ENCODE data around the gene DCBLD2.
A peak's percentile ranks its signal among the peaks of the same experiment; 100 is the strongest.

Gene DCBLD2

GRCh38 chr3:98797905-98798304 lies 103.6 kb downstream of the DCBLD2 start:
- no peaks in the 10 kb centered on the region for H3K27me3 ChIP-seq
- no peak overlapping the region for H3K9ac ChIP-seq
- H3K27ac ChIP-seq, result no peak overlapping the region
- peaks cover 0 to 23% (median 0%) of the 10 kb centered on the region in 11 experiments; a peak in 2 of 22 replicates for H4K20me1 ChIP-seq
- no peak overlapping the region for H3K4me2 ChIP-seq
- no peak overlapping the region for H3K4me3 ChIP-seq
- peaks cover 0 to 7% (median 0%) of the 10 kb centered on the region in 11 experiments; a peak in 4 of 22 replicates for H3K9me3 ChIP-seq (replicated peaks in 1 of 11)
- H3K4me1 ChIP-seq, result no peaks in the 10 kb centered on the region
- peaks cover 17 to 40% (median 30%) of the 10 kb centered on the region in 11 experiments; a peak in 19 of 22 replicates for H3K36me3 ChIP-seq
- no peak for TF ChIP-seq Cebpa-rat (IDR thresholded peaks at IDR 0.05)

- Histone ChIP-seq H3K36me3 (peaks cover 13 to 54% (median 27%) of the 10 kb centered on the region in 11 experiments; a peak in 19 of 22 replicates), H4K20me1 (peaks cover 0 to 38% (median 0%) of the 10 kb centered on the region in 11 experiments; a peak in 5 of 22 replicates), H3K27ac (no peak overlapping the region)
Observed at GRCh38 chr3:98796334-98796733, 105.2 kb downstream of the DCBLD2 start.

GRCh38 chr3:98793971-98794370 lies 107.5 kb downstream of the DCBLD2 start:
- no peak for TF ChIP-seq Cebpa-rat (IDR thresholded peaks at IDR 0.05)
- H3K4me2 ChIP-seq, result no peak overlapping the region
- no peaks in the 10 kb centered on the region for H3K9me3 ChIP-seq (replicated peaks in 1 of 11)
- H3K36me3 ChIP-seq, result peaks cover 4 to 77% (median 8%) of the 10 kb centered on the region in 11 experiments; a peak in 18 of 22 replicates
- H4K20me1 ChIP-seq, result peaks cover 0 to 62% (median 0%) of the 10 kb centered on the region in 11 experiments; a peak in 5 of 22 replicates
- H3K4me1 ChIP-seq, result no peaks in the 10 kb centered on the region
- no peak overlapping the region for H3K9ac ChIP-seq
- no peak overlapping the region for H3K4me3 ChIP-seq
- no peaks in the 10 kb centered on the region for H3K27me3 ChIP-seq
- no peak overlapping the region for H3K27ac ChIP-seq

More at GRCh38 chr3:98796334-98796733, 105.2 kb downstream of the DCBLD2 start:
- no peak for TF ChIP-seq Cebpa-rat (IDR thresholded peaks at IDR 0.05)
- no peak overlapping the region for H3K4me3 ChIP-seq
- H3K27me3 ChIP-seq, result no peaks in the 10 kb centered on the region
- peaks cover 0 to under 1% (median 0%) of the 10 kb centered on the region in 11 experiments; a peak in 3 of 22 replicates for H3K9me3 ChIP-seq (replicated peaks in 1 of 11)
- H3K9ac ChIP-seq, result no peak overlapping the region
- no peaks in the 10 kb centered on the region for H3K4me1 ChIP-seq
- H3K4me2 ChIP-seq, result no peak overlapping the region

GRCh38 chr3:98791341-98792325 lies 109.9 kb downstream of the DCBLD2 start:
- Histone ChIP-seq H4K20me1 (peaks cover 0 to 85% (median 0%) of the 10 kb centered on the region in 11 experiments; a peak in 5 of 22 replicates), H3K27ac (no peak overlapping the region), H3K27me3 (no peaks in the 10 kb centered on the region), H3K9ac (no peak overlapping the region), H3K9me3 (replicated peaks in 1 of 11) (no peaks in the 10 kb centered on the region), H3K4me3 (no peak overlapping the region), H3K4me1 (peaks cover 0 to 19% (median 0%) of the 10 kb centered on the region in 10 experiments; a peak in 3 of 20 replicates), H3K4me2 (no peak overlapping the region), H3K36me3 (peaks cover 0 to 100% (median 5%) of the 10 kb centered on the region in 11 experiments; a peak in 17 of 22 replicates)
- TF ChIP-seq Cebpa-rat (IDR thresholded peaks at IDR 0.05), result no peak

- Histone ChIP-seq H3K4me3 (no peak overlapping the region), H3K4me2 (no peak overlapping the region), H3K9me3 (replicated peaks in 1 of 11) (no peaks in the 10 kb centered on the region), H3K27ac (no peak overlapping the region), H3K27me3 (no peaks in the 10 kb centered on the region), H3K4me1 (peaks cover 0 to 49% (median 2%) of the 10 kb centered on the region in 10 experiments; a peak in 9 of 20 replicates), H3K9ac (no peak overlapping the region), H3K36me3 (peaks cover 0 to 100% (median 0%) of the 10 kb centered on the region in 11 experiments; a peak in 11 of 22 replicates), H4K20me1 (peaks cover 0 to 100% (median 0%) of the 10 kb centered on the region in 11 experiments; a peak in 6 of 22 replicates)
- no peak for TF ChIP-seq Cebpa-rat (IDR thresholded peaks at IDR 0.05)
Observed at GRCh38 chr3:98788651-98789050, 112.8 kb downstream of the DCBLD2 start.

GRCh38 chr3:98787181-98787580 lies 114.3 kb downstream of the DCBLD2 start:
- H3K4me1 ChIP-seq, result peaks cover 0 to 64% (median 4%) of the 10 kb centered on the region in 10 experiments; a peak in 9 of 20 replicates
- H4K20me1 ChIP-seq, result peaks cover 0 to 100% (median 0%) of the 10 kb centered on the region in 11 experiments; a peak in 6 of 22 replicates

GRCh38 chr3:98786364-98787006 lies 115.0 kb downstream of the DCBLD2 start:
- H4K20me1 ChIP-seq, result peaks cover 0 to 100% (median 0%) of the 10 kb centered on the region in 11 experiments; a peak in 6 of 22 replicates
- H3K4me1 ChIP-seq, result peaks cover 0 to 70% (median 4%) of the 10 kb centered on the region in 10 experiments; a peak in 9 of 20 replicates
- H3K9ac ChIP-seq, result no peak overlapping the region
- peaks cover 0 to 100% (median 0%) of the 10 kb centered on the region in 11 experiments; a peak in 11 of 22 replicates for H3K36me3 ChIP-seq
- H3K4me3 ChIP-seq, result no peak overlapping the region
- H3K27ac ChIP-seq, result peak overlapping the region in 4 of 11 experiments; percentile 6 to 28 (median 20); a peak in 4 of 22 replicates
- H3K9me3 ChIP-seq (replicated peaks in 1 of 11), result no peaks in the 10 kb centered on the region
- H3K27me3 ChIP-seq, result no peaks in the 10 kb centered on the region
- TF ChIP-seq Cebpa-rat (IDR thresholded peaks at IDR 0.05), result no peak
- H3K4me2 ChIP-seq, result peak overlapping the region in 4 of 11 experiments; percentile 2 to 36 (median 20); a peak in 2 of 22 replicates

More at GRCh38 chr3:98787181-98787580, 114.3 kb downstream of the DCBLD2 start:
- no peak overlapping the region for H3K4me3 ChIP-seq
- no peak overlapping the region for H3K9ac ChIP-seq
- no peak overlapping the region for H3K4me2 ChIP-seq
- no peaks in the 10 kb centered on the region for H3K9me3 ChIP-seq (replicated peaks in 1 of 11)
- peaks cover 0 to 100% (median 0%) of the 10 kb centered on the region in 11 experiments; a peak in 11 of 22 replicates for H3K36me3 ChIP-seq
- H3K27ac ChIP-seq, result no peak overlapping the region
- TF ChIP-seq Cebpa-rat (IDR thresholded peaks at IDR 0.05), result no peak
- H3K27me3 ChIP-seq, result no peaks in the 10 kb centered on the region

All from BLaER1 treated with 17β-estradiol and CSF1 and Interleukin-3, amounts not matched to agents 10 nM and 100 nM (cell line).